Endometrial microvascular endothelial cells (primary cell): ENCODE data around the gene GSTM3. TPM values are rescaled to one million over a fixed set of nuclear protein-coding genes. Genes with fewer than 3 reads are reported as not detected.

Experiments
- in situ Hi-C: cut with HindIII; loops from 2 replicates; pipeline ENCODE4 v1.10.0; 2017; ENCODE audit warnings: low sequenced_read_pairs, low pct_unique_long_range_greater_than_20kb; ENCODE audit errors: inconsistent ontology term
- total RNA-seq: library from RNA; depleted of rRNA; stranded (reverse); fragments of >200 nt; gene quantifications from one replicate; pipeline ENCODE4 v1.2.3, GENCODE V29; 2015; ENCODE audit errors: inconsistent ontology term

GSTM3 gene
- 30.4 TPM for total RNA-seq

GRCh38 chr1:109740615-109741373, at the start of gene GSTM3:
Gene GSTM3, minus strand, starts transcription at chr1:109741038. Its CDS starts 751 bp downstream, at chr1:109740287.
- in situ Hi-C loops = no loop called here

- in situ Hi-C loops = loop anchor here (5.0 to 25.0 kb wide), 2 partner anchors 122 to 187 kb away; partner anchors contain the start of gene CSF1
Observed at GRCh38 chr1:109790329-109790728, 49.5 kb upstream of the GSTM3 start.

GRCh38 chr1:109789551-109790180, 48.8 kb upstream of the GSTM3 start:
- in situ Hi-C loops = loop anchor here (5.0 to 25.0 kb wide), 2 partner anchors 123 to 188 kb away; partner anchors contain the start of gene CSF1

- in situ Hi-C loops = loop anchor here (25.0 kb wide), 1 partner anchor 123 kb away; the partner anchor contains the start of gene CSF1
Observed at GRCh38 chr1:109788695-109789521, 48.1 kb upstream of the GSTM3 start.

- in situ Hi-C loops = loop anchor here (25.0 kb wide), 1 partner anchor 124 kb away; the partner anchor contains the start of gene CSF1
Observed at GRCh38 chr1:109787845-109788601, 47.2 kb upstream of the GSTM3 start.

GRCh38 chr1:109787211-109787844, 46.5 kb upstream of the GSTM3 start:
- in situ Hi-C loops = loop anchor here (25.0 kb wide), 1 partner anchor 125 kb away; the partner anchor contains the start of gene CSF1

GRCh38 chr1:109786531-109787021, 45.7 kb upstream of the GSTM3 start:
- in situ Hi-C loops = loop anchor here (25.0 kb wide), 1 partner anchor 126 kb away; the partner anchor contains the start of gene CSF1

- in situ Hi-C loops = loop anchor here (25.0 kb wide), 1 partner anchor 126 kb away; the partner anchor contains the start of gene CSF1
Observed at GRCh38 chr1:109786112-109786480, 45.3 kb upstream of the GSTM3 start.

GRCh38 chr1:109785446-109786111, 44.7 kb upstream of the GSTM3 start:
- in situ Hi-C loops = loop anchor here (25.0 kb wide), 1 partner anchor 127 kb away; the partner anchor contains the start of gene CSF1

- in situ Hi-C loops = loop anchor here (25.0 kb wide), 1 partner anchor 128 kb away; the partner anchor contains the start of gene CSF1
Observed at GRCh38 chr1:109784551-109785252, 43.9 kb upstream of the GSTM3 start.

- in situ Hi-C loops = loop anchor here (25.0 kb wide), 1 partner anchor 129 kb away; the partner anchor contains the start of gene CSF1
Observed at GRCh38 chr1:109783436-109783835, 42.6 kb upstream of the GSTM3 start.

- in situ Hi-C loops = loop anchor here (25.0 kb wide), 1 partner anchor 129 kb away; the partner anchor contains the start of gene CSF1
Observed at GRCh38 chr1:109782927-109783326, 42.1 kb upstream of the GSTM3 start.

- in situ Hi-C loops = loop anchor here (25.0 kb wide), 1 partner anchor 130 kb away; the partner anchor contains the start of gene CSF1
Observed at GRCh38 chr1:109782514-109782913, 41.7 kb upstream of the GSTM3 start.

GRCh38 chr1:109781806-109782205, 41.0 kb upstream of the GSTM3 start:
- in situ Hi-C loops = loop anchor here (25.0 kb wide), 1 partner anchor 130 kb away; the partner anchor contains the start of gene CSF1

- in situ Hi-C loops = loop anchor here (25.0 kb wide), 1 partner anchor 131 kb away; the partner anchor contains the start of gene CSF1
Observed at GRCh38 chr1:109780982-109781381, 40.1 kb upstream of the GSTM3 start.
